Natural killer cell (primary cell): ENCODE data around the gene MARCHF3. TPM values are rescaled to one million over a fixed set of nuclear protein-coding genes. Genes with fewer than 3 reads are reported as not detected.

ENCODE experiments used
- ATAC-seq, 3 donors: fragments of 150-1000 bp in 2 of 3; fragments of 200-7000 bp in 1 of 3; cut with Tn5 transposase; 1 replicate in 1 of 3; 2 replicates in 2 of 3; pipeline ENCODE4 v1.10.0; 2021; ENCODE audit warnings: mild to moderate bottlenecking in 2 of 3, moderate library complexity in 2 of 3
- DNase-seq, 2 donors: peaks; one replicate each; pipeline versions ENCODE4 v3.0.0 to v3.0.0-alpha.2; 2013 to 2021; ENCODE audit warnings: mixed read lengths in 1 of 2
- H3K27ac ChIP-seq: one replicate; pipeline ENCODE4 v1.5.1; 2013; ENCODE audit warnings: mild to moderate bottlenecking, low read length
- H3K27me3 ChIP-seq: one replicate; pipeline ENCODE4 v1.6.1; 2013; ENCODE audit warnings: low read length; ENCODE audit not compliant: control insufficient read depth, insufficient read depth
- H3K36me3 ChIP-seq: one replicate; pipeline ENCODE4 v1.6.1; 2013; ENCODE audit warnings: low read length; ENCODE audit not compliant: control insufficient read depth, insufficient read depth
- H3K4me1 ChIP-seq: one replicate; pipeline ENCODE4 v1.6.1; 2013; ENCODE audit warnings: low read length; ENCODE audit not compliant: control insufficient read depth, insufficient read depth
- H3K4me3 ChIP-seq: one replicate; pipeline ENCODE4 v1.5.1; 2013; ENCODE audit warnings: low read length
- H3K9me3 ChIP-seq: one replicate; pipeline ENCODE4 v1.6.1; 2013; ENCODE audit warnings: low read length; ENCODE audit not compliant: control insufficient read depth, insufficient read depth
- H3K27ac Mint-ChIP-seq, 2 donors: one replicate each; pipeline ENCODE4 v1.8.0; 2022; ENCODE audit warnings: mild to moderate bottlenecking in 2 of 2, mixed read lengths in 2 of 2, moderate library complexity in 1 of 2
- H3K27me3 Mint-ChIP-seq, 2 donors: one replicate each; pipeline ENCODE4 v1.8.0; 2022; ENCODE audit warnings: low read depth in 2 of 2, mixed read lengths in 2 of 2
- H3K36me3 Mint-ChIP-seq: one replicate; pipeline ENCODE4 v1.8.0; 2022; ENCODE audit warnings: mixed read lengths
- H3K4me1 Mint-ChIP-seq, 2 donors: one replicate each; pipeline ENCODE4 v1.8.0; 2022; ENCODE audit warnings: mixed read lengths in 2 of 2
- H3K4me3 Mint-ChIP-seq: one replicate; pipeline ENCODE4 v1.8.0; 2022; ENCODE audit warnings: mild to moderate bottlenecking, moderate library complexity, mixed read lengths
- H3K9me3 Mint-ChIP-seq, 2 donors: one replicate each; pipeline ENCODE4 v1.8.0; 2022; ENCODE audit warnings: mixed read lengths in 2 of 2
- CTCF ChIP-seq: fragments of 200-600 bp; IDR thresholded peaks from one replicate; pipeline ENCODE4 v1.8.0; 2022; ENCODE audit warnings: antibody characterized with exemption
- WGBS: methylation state at CpG from one replicate; pipeline ENCODE4 v1.1.7; 2013; ENCODE audit warnings: missing lambda C conversion rate; ENCODE audit not compliant: insufficient coverage; 5-methylcytosine and 5-hydroxymethylcytosine counted together
- intact Hi-C: fragments of 100-400 bp; cut with micrococcal nuclease; formaldehyde crosslinking; loops from one replicate; pipeline ENCODE4 v1.14.2; 2022
- total RNA-seq, 4 donors: library from RNA; stranded (reverse); fragments of 120-200 nt in 1 of 4; gene quantifications; one replicate each; pipeline versions ENCODE4 v1.2.3 to v1.2.4, GENCODE V29; 2013 to 2022

Gene MARCHF3
- total RNA-seq, 3 donors from 2014 or later (not counting 1 experiment from before 2014, with no cell fraction given) = 6.8 to 11.2 (median 8.9) TPM

DNA sequence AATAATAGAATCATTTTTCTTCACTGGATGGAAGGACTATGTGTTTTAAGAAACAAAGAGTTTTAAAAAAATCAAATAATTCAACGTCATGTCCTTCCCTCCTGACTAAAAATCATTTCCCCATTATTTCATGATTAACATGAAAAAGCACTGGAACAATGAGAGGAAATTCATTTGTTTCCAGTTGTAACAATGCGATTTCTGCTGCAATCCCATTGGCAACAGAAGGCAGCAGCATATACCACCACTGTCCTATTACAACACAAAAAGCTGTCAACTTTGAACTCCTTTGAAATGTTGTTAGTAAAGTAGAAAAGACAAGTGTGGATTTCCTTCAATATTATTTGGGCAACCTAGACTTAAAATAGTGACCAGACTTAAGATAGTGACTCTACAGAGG, 39.9 kb upstream of the MARCHF3 start:
- Histone ChIP-seq H3K36me3 (peaks cover 2% of the 10 kb centered on the region), H3K4me3 (no peak overlapping the region), H3K4me1 (peaks cover 9% of the 10 kb centered on the region), H3K27me3 (no peaks in the 10 kb centered on the region), H3K27ac (no peak overlapping the region), H3K9me3 (no peaks in the 10 kb centered on the region)
- no peak for DNase-seq
- H3K36me3 Mint-ChIP-seq = no peaks in the 10 kb centered on the region
- H3K27ac Mint-ChIP-seq = no peak overlapping the region
- no peaks in the 10 kb centered on the region for H3K9me3 Mint-ChIP-seq
- intact Hi-C loops = no loop called here
- WGBS = no CpG with 5 or more reads among the region's 2 CpGs
- peaks cover 17 to 27% of the 10 kb centered on the region in 2 donors for H3K4me1 Mint-ChIP-seq
- ATAC-seq = no peak
- no peak for TF ChIP-seq CTCF
- no peaks in the 10 kb centered on the region for H3K27me3 Mint-ChIP-seq
- H3K4me3 Mint-ChIP-seq = no peak overlapping the region

- Histone ChIP-seq H3K27ac (no peak overlapping the region), H3K27me3 (no peaks in the 10 kb centered on the region), H3K4me3 (no peak overlapping the region), H3K9me3 (no peaks in the 10 kb centered on the region), H3K36me3 (peaks cover 2% of the 10 kb centered on the region), H3K4me1 (peaks cover 6% of the 10 kb centered on the region)
- Mint-ChIP-seq H3K4me1 (peaks cover 10 to 21% of the 10 kb centered on the region in 2 donors), H3K4me3 (no peak overlapping the region), H3K27me3 (no peaks in the 10 kb centered on the region), H3K9me3 (no peaks in the 10 kb centered on the region), H3K36me3 (no peaks in the 10 kb centered on the region), H3K27ac (no peak overlapping the region)
- ATAC-seq (no peak), DNase-seq (no peak)
- intact Hi-C loops = no loop called here
- no peak for TF ChIP-seq CTCF
- WGBS = 97% methylated on average over 2 of the region's 2 CpGs
Observed at GRCh38 chr5:127068493-127069214, 38.3 kb upstream of the MARCHF3 start.

- DNase-seq = no peak
- Histone ChIP-seq H3K9me3 (no peaks in the 10 kb centered on the region), H3K36me3 (peaks cover 4% of the 10 kb centered on the region), H3K27ac (no peak overlapping the region), H3K27me3 (no peaks in the 10 kb centered on the region), H3K4me1 (no peaks in the 10 kb centered on the region), H3K4me3 (no peak overlapping the region)
- intact Hi-C loops = no loop called here
- no peak for ATAC-seq
- no peak for TF ChIP-seq CTCF
- Mint-ChIP-seq H3K4me1 (peaks cover 0 to 6% of the 10 kb centered on the region in 2 donors), H3K4me3 (no peak overlapping the region), H3K27ac (no peak overlapping the region), H3K36me3 (no peaks in the 10 kb centered on the region), H3K27me3 (no peaks in the 10 kb centered on the region), H3K9me3 (no peaks in the 10 kb centered on the region)
Observed at GRCh38 chr5:127066721-127067120, 36.4 kb upstream of the MARCHF3 start.

DNA sequence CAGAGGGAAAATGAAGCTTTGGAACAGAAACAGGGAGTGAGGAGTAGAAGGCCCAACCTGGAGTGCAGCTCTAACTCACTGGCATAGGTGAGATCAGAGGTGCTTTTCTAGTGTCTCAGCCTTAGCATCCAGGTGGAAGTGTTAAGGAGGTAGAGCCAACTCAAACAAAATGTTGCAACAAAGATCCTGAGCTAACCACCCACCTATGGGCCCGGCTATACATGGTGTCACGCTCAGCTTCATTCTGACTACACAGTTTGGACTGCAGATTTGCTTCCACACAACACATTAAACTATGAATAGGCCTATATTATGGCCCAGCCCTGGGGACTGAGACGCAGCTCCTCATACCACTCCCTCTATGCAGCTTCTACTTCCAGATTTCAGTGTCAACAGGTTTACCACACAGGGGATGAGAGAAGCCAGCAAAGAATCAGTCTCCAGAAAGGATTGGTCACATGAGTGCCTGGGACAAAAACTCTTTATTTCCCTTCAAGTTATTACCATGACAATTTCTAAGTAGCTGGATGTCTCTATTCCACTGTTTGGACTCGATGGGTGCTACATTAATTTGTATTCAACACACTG, 34.0 kb upstream of the MARCHF3 start:
- Mint-ChIP-seq H3K4me1 (peaks cover 10 to 14% of the 10 kb centered on the region in 2 donors), H3K27ac (no peak overlapping the region)

More for the DNA sequence above, 34.0 kb upstream of the MARCHF3 start:
- intact Hi-C loops = no loop called here
- TF ChIP-seq CTCF = no peak
- ATAC-seq (no peak), DNase-seq (no peak)
- Histone ChIP-seq H3K27me3 (no peaks in the 10 kb centered on the region), H3K27ac (no peak overlapping the region), H3K9me3 (no peaks in the 10 kb centered on the region), H3K36me3 (peaks cover 4% of the 10 kb centered on the region), H3K4me3 (no peak overlapping the region), H3K4me1 (no peaks in the 10 kb centered on the region)
- H3K36me3 Mint-ChIP-seq = no peaks in the 10 kb centered on the region
- H3K4me3 Mint-ChIP-seq = no peak overlapping the region
- no peaks in the 10 kb centered on the region for H3K27me3 Mint-ChIP-seq
- no peaks in the 10 kb centered on the region for H3K9me3 Mint-ChIP-seq
- WGBS = 100% methylated on average over 4 of the region's 4 CpGs
